Neuronal stem cell (in vitro differentiated cells): ENCODE measurements around the gene ALDH1A3.

Experiments
- DNase-seq: peaks from one replicate; pipeline ENCODE4 v3.0.0-alpha.2; 2013; ENCODE audit warnings: low spot score
- H2AFZ ChIP-seq: one replicate; pipeline ENCODE4 v1.6.1; 2013; ENCODE audit warnings: mild to moderate bottlenecking, low read length, inconsistent platforms
- H2AK5ac ChIP-seq: 2 replicates; pipeline ENCODE4 v1.6.1; 2013; ENCODE audit warnings: low read depth, mild to moderate bottlenecking, inconsistent platforms, low read length, moderate library complexity, mixed read lengths
- H2BK120ac ChIP-seq: 2 replicates; pipeline ENCODE4 v1.6.1; 2013; ENCODE audit warnings: low read depth, mild to moderate bottlenecking, inconsistent platforms, low read length, moderate library complexity, mixed read lengths
- H2BK12ac ChIP-seq: one replicate; pipeline ENCODE4 v1.6.1; 2013; ENCODE audit warnings: low read length, inconsistent platforms
- H2BK15ac ChIP-seq: 2 replicates; pipeline ENCODE4 v1.6.1; 2013; ENCODE audit warnings: mild to moderate bottlenecking, low read length, inconsistent platforms, mixed read lengths
- H2BK5ac ChIP-seq: one replicate; pipeline ENCODE4 v1.6.1; 2013; ENCODE audit warnings: inconsistent platforms, mild to moderate bottlenecking, low read length, moderate library complexity
- H3K14ac ChIP-seq: one replicate; pipeline ENCODE4 v1.6.1; 2013; ENCODE audit warnings: low read length, inconsistent platforms
- H3K18ac ChIP-seq: 2 replicates; pipeline ENCODE4 v1.6.1; 2013; ENCODE audit warnings: low read length, inconsistent platforms
- H3K23ac ChIP-seq: 2 replicates; pipeline ENCODE4 v1.6.1; 2013; ENCODE audit warnings: low read depth, mild to moderate bottlenecking, mixed read lengths, low read length, inconsistent platforms; ENCODE audit not compliant: poor library complexity
- H3K27ac ChIP-seq: replicated peaks from 3 replicates; pipeline ENCODE4 v1.5.1; 2013; ENCODE audit warnings: low read length, inconsistent platforms
- H3K27me3 ChIP-seq, 3 experiments: 2 replicates each; pipeline ENCODE4 v1.6.1; 2013; ENCODE audit warnings: low read length in 3 of 3, mild to moderate bottlenecking in 2 of 3, inconsistent platforms in 1 of 3, low read depth in 1 of 3, mixed read lengths in 1 of 3, moderate library complexity in 1 of 3; ENCODE audit not compliant: control insufficient read depth in 3 of 3, insufficient read depth in 3 of 3
- H3K36me3 ChIP-seq, 2 donors: replicated peaks in 1 of 2; 2 replicates each; pipeline ENCODE4 v1.6.1; 2013; ENCODE audit warnings: low read length in 2 of 2; ENCODE audit not compliant: control insufficient read depth in 2 of 2, insufficient read depth in 2 of 2
- H3K4ac ChIP-seq: 2 replicates; pipeline ENCODE4 v1.6.1; 2013; ENCODE audit warnings: inconsistent platforms, mild to moderate bottlenecking, low read length, moderate library complexity
- H3K4me1 ChIP-seq, 2 donors: 1 replicate in 1 of 2; 2 replicates in 1 of 2; pipeline ENCODE4 v1.6.1; 2013; ENCODE audit warnings: low read length in 2 of 2, low read depth in 1 of 2; ENCODE audit not compliant: control insufficient read depth in 2 of 2, insufficient read depth in 1 of 2
- H3K4me2 ChIP-seq: one replicate; pipeline ENCODE4 v1.6.1; 2013; ENCODE audit warnings: mild to moderate bottlenecking, low read length, inconsistent platforms; ENCODE audit not compliant: insufficient read depth, poor library complexity, severe bottlenecking
- H3K4me3 ChIP-seq, 2 donors: 2 replicates each; pipeline ENCODE4 v1.5.1; 2013; ENCODE audit warnings: low read length in 2 of 2, mild to moderate bottlenecking in 2 of 2, inconsistent platforms in 1 of 2, moderate library complexity in 1 of 2
- H3K79me1 ChIP-seq: one replicate; pipeline ENCODE4 v1.6.1; 2013; ENCODE audit warnings: low read depth, mild to moderate bottlenecking, inconsistent platforms, low read length, moderate library complexity
- H3K9ac ChIP-seq: one replicate; pipeline ENCODE4 v1.6.1; 2013; ENCODE audit warnings: mild to moderate bottlenecking, low read depth, low read length, inconsistent platforms; ENCODE audit not compliant: poor library complexity
- H3K9me3 ChIP-seq, 2 donors: replicated peaks in 1 of 2; 2 replicates each; pipeline versions ENCODE3 to v1.6.1; 2013; ENCODE audit warnings: low read length in 2 of 2, mild to moderate bottlenecking in 2 of 2, inconsistent platforms in 1 of 2, low read depth in 1 of 2, mixed read lengths in 1 of 2, moderate library complexity in 1 of 2; ENCODE audit not compliant: control insufficient read depth in 2 of 2, insufficient read depth in 1 of 2
- H4K8ac ChIP-seq: one replicate; pipeline ENCODE4 v1.6.1; 2013; ENCODE audit warnings: low read depth, mild to moderate bottlenecking, inconsistent platforms, low read length, moderate library complexity
- H4K91ac ChIP-seq: one replicate; pipeline ENCODE4 v1.6.1; 2013; ENCODE audit warnings: low read length, low read depth, mild to moderate bottlenecking, inconsistent platforms; ENCODE audit not compliant: poor library complexity
- WGBS, 2 donors: extraction: QIAGEN DNeasy Blood & Tissue Kit; methylation state at CpG; one replicate each; pipeline ENCODE4 v1.1.7; 2013; ENCODE audit warnings: missing lambda C conversion rate in 2 of 2, mixed read lengths in 1 of 2; ENCODE audit not compliant: insufficient read length in 2 of 2, insufficient replicate concordance in 1 of 2; ENCODE audit errors: extremely low coverage in 2 of 2; 5-methylcytosine and 5-hydroxymethylcytosine counted together

Gene ALDH1A3

DNA sequence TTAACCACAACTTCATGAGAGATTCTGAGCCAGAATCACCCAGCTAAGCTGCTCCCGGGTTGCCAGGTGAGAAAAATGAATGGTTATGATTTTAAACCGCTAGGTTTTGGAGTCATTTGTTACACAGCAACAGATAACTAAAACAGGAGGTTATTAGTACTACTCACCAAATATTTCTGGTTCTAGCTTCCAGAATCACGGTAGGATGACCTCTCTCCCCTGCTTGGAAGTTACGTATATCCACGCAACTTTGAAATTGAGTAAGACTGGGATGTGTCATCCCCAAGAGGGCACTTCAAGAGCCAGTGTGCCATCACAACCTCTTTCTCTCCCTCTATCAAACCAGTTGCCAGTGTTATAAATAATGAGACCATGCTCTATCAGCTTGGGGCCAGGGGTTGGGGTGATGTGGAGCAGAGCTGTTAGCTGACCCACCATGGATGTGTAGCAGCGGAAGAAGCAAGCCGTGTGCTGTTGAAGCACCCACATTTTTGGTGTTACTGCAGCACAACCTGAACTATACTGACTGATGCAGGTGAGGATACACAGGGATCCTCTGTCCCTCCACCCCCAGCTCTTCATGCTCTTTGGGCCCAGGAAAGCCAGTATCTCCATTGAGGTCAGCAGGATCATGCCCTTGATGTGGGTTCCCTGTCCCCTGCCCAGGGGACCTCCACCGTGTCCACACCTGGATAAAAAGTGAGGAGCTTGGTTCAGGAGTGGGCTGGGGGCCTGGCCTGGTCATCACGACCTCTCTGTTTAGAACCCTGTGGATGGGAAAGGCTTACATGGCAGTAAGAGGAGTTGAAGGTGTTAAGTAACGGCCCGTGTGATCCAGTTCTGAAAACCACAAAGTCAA lies 19.4 kb upstream of the ALDH1A3 start:
- WGBS, 2 donors: no CpG with 5 or more reads among the region's 11 CpGs
- Histone ChIP-seq H3K4me3 (no peak overlapping the region), H3K4ac (no peak overlapping the region), H2AFZ (no peak overlapping the region), H4K8ac (no peak overlapping the region), H3K4me1 (no peaks in the 10 kb centered on the region), H2BK12ac (no peak overlapping the region), H3K18ac (no peak overlapping the region), H3K27me3 (no peaks in the 10 kb centered on the region), H3K9ac (no peak overlapping the region), H3K4me2 (no peak overlapping the region), H3K9me3 (peaks cover 0 to 5% of the 10 kb centered on the region in 2 donors), H3K79me1 (no peaks in the 10 kb centered on the region), H3K23ac (no peak overlapping the region), H2BK15ac (no peak overlapping the region), H2AK5ac (no peak overlapping the region), H4K91ac (no peak overlapping the region), H2BK120ac (no peak overlapping the region), H3K36me3 (no peaks in the 10 kb centered on the region), H3K27ac (no peak overlapping the region), H3K14ac (no peak overlapping the region), H2BK5ac (no peak overlapping the region)
- DNase-seq: no peak

DNA sequence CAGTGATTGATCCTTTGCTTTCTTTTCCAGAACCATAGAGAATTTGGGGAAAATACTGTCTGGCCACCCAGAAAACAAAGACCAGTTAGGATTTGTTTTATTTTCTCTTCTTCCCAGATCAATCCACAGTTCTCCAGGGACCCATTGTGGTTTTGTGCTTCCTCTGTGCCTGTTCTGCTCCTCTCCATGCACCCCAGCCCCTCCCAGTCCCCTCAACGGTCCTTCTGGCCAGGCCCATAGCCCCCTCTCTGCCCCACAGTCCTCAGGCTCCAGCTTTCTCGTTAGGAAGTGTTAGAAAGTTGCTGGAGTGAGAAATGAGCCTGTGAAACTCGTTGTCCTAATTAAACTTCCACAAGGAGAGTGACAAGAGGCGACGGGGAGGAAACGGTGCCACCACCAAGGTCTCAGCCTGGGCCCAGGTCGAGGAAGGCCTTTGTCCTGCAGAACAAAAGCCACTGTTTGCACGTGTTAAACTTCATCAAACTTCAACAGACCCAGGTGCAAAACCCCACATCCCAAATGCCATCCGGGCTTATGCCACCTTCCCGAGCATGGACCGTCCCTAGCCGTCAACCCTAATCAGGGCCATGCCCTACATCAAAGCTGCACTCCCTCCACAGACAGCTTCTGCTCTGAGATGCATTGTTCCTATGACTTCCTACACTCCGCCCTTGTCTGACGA lies 18.7 kb upstream of the ALDH1A3 start:
- H4K8ac ChIP-seq: no peak overlapping the region
- no peak overlapping the region for H2AFZ ChIP-seq
- DNase-seq: no peak
- H3K4ac ChIP-seq: no peak overlapping the region
- no peak overlapping the region for H3K14ac ChIP-seq
- no peak overlapping the region for H3K4me2 ChIP-seq
- H2BK120ac ChIP-seq: no peak overlapping the region
- H2BK15ac ChIP-seq: no peak overlapping the region
- H2AK5ac ChIP-seq: no peak overlapping the region
- H3K23ac ChIP-seq: no peak overlapping the region
- H3K36me3 ChIP-seq: no peaks in the 10 kb centered on the region
- no peaks in the 10 kb centered on the region for H3K4me1 ChIP-seq
- no peak overlapping the region for H4K91ac ChIP-seq
- no peak overlapping the region for H3K27ac ChIP-seq
- peaks cover 0 to 5% of the 10 kb centered on the region in 2 donors for H3K9me3 ChIP-seq
- H3K79me1 ChIP-seq: no peaks in the 10 kb centered on the region
- no peak overlapping the region for H2BK5ac ChIP-seq
- H3K18ac ChIP-seq: peak overlapping the region; percentile 15
- H3K4me3 ChIP-seq: no peak overlapping the region
- H3K9ac ChIP-seq: no peak overlapping the region
- H3K27me3 ChIP-seq: no peaks in the 10 kb centered on the region
- no CpG with 5 or more reads among the region's 14 CpGs for WGBS, 2 donors
- no peak overlapping the region for H2BK12ac ChIP-seq

DNA sequence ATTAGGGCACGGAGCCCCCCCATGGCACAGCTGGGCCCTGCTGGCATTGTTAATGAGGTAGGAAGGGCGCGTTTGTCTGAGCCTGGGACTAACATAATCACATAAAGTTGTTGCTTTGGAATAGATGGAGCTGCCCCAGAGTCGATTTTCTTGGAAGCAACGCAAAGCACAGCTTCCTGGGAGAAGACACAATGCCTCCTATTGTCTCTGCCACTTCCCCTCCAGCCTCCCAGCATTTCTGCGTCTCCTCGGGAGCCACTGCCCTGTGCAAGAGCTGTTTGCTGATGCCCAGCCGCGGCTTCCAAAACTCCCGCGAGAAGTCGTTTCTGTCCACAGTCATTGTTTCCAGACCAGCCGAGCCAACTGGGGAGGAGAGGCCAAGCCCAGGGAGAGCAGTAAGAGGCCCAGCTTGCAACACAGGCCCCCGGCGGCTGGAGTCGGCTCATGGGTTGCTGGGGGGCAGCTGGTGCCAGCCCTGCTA lies 18.1 kb upstream of the ALDH1A3 start:
- H4K8ac ChIP-seq: no peak overlapping the region
- H3K4me1 ChIP-seq: no peaks in the 10 kb centered on the region
- no peaks in the 10 kb centered on the region for H3K79me1 ChIP-seq
- no peak overlapping the region for H3K4ac ChIP-seq
- H3K14ac ChIP-seq: no peak overlapping the region
- H4K91ac ChIP-seq: no peak overlapping the region
- H2BK15ac ChIP-seq: no peak overlapping the region
- H3K18ac ChIP-seq: peak overlapping the region; percentile 15
- H3K4me3 ChIP-seq: no peak overlapping the region
- no peaks in the 10 kb centered on the region for H3K36me3 ChIP-seq
- no peak overlapping the region for H2BK5ac ChIP-seq
- H3K4me2 ChIP-seq: no peak overlapping the region
- no peak overlapping the region for H3K27ac ChIP-seq
- H3K23ac ChIP-seq: no peak overlapping the region
- H2AFZ ChIP-seq: no peak overlapping the region
- WGBS, 2 donors: no CpG with 5 or more reads among the region's 16 CpGs
- no peak for DNase-seq
- peak overlapping the region; percentile 73 for H2AK5ac ChIP-seq
- no peaks in the 10 kb centered on the region for H3K27me3 ChIP-seq
- H3K9ac ChIP-seq: no peak overlapping the region
- peaks cover 0 to 5% of the 10 kb centered on the region in 2 donors for H3K9me3 ChIP-seq
- no peak overlapping the region for H2BK12ac ChIP-seq
- no peak overlapping the region for H2BK120ac ChIP-seq

DNA sequence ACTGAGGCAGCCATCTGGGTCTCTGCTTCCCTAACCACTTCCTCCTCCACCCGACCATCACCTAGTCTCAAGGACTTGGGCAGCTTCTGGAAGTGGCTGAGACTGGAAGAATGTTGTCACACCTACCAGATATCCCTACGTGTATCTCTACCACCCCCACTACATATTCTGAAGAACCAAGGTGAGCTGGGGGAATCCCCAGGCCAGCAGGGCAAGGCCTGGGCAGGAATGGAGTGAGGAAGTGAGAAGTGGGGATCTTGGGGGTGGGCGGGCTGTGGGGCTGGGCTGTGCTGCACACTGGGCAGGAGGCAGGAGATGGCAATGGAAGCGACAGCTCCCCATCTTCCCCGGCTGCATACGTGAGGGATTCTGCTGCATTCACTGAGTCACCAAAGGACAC lies 17.5 kb upstream of the ALDH1A3 start:
- no peak overlapping the region for H2BK5ac ChIP-seq
- no peaks in the 10 kb centered on the region for H3K36me3 ChIP-seq
- H3K14ac ChIP-seq: no peak overlapping the region
- no peaks in the 10 kb centered on the region for H3K79me1 ChIP-seq
- H2BK15ac ChIP-seq: no peak overlapping the region
- DNase-seq: no peak
- no peak overlapping the region for H2BK120ac ChIP-seq
- H3K27me3 ChIP-seq: no peaks in the 10 kb centered on the region
- H2BK12ac ChIP-seq: no peak overlapping the region
- H3K23ac ChIP-seq: no peak overlapping the region
- no peak overlapping the region for H3K9ac ChIP-seq
- no CpG with 5 or more reads among the region's 6 CpGs for WGBS, 2 donors
- H4K8ac ChIP-seq: no peak overlapping the region
- H3K4me3 ChIP-seq: no peak overlapping the region
- peaks cover 0 to 5% of the 10 kb centered on the region in 2 donors for H3K9me3 ChIP-seq
- H2AFZ ChIP-seq: no peak overlapping the region
- H3K4me1 ChIP-seq: no peaks in the 10 kb centered on the region
- H3K4me2 ChIP-seq: no peak overlapping the region
- H3K18ac ChIP-seq: peak overlapping the region; percentile 16
- no peak overlapping the region for H2AK5ac ChIP-seq
- H3K27ac ChIP-seq: no peak overlapping the region
- H4K91ac ChIP-seq: no peak overlapping the region
- no peak overlapping the region for H3K4ac ChIP-seq
